SK-N-MC (cell line): ENCODE measurements around the gene TMEM63A.
"Not testable (repeated sequence)": the region's sequence is repeated elsewhere in the genome, so short reads cannot be mapped to it uniquely, and the experiment has no call there.

Experiments
- DNase-seq: peaks from one replicate; pipeline ENCODE4 v3.0.0-alpha.2; 2011; ENCODE audit warnings: low read depth, low spot score
- H3K27ac ChIP-seq: fragments of 200-600 bp; sonication (generic); 2 replicates; pipeline ENCODE4 v1.5.1; 2016; ENCODE audit warnings: mixed run types
- H3K36me3 ChIP-seq: fragments of 200-600 bp; sonication (generic); 2 replicates; pipeline ENCODE4 v1.6.1; 2017; ENCODE audit warnings: antibody characterized with exemption, low read length, mixed read lengths; ENCODE audit not compliant: insufficient read depth
- H3K4me3 ChIP-seq: fragments of 200-600 bp; sonication (generic); 2 replicates; pipeline ENCODE4 v1.5.1; 2016
- H3K9ac ChIP-seq: fragments of 200-600 bp; sonication (generic); 2 replicates; pipeline ENCODE4 v1.8.0; 2017; ENCODE audit warnings: mixed run types, mixed read lengths; ENCODE audit not compliant: insufficient read length
- H3K9me3 ChIP-seq: fragments of 200-600 bp; sonication (generic); 2 replicates; pipeline ENCODE4 v1.6.1; 2017; ENCODE audit warnings: low read depth, mild to moderate bottlenecking, antibody characterized with exemption, low read length, moderate library complexity, mixed read lengths
- EZH2 ChIP-seq: fragments of 200-600 bp; sonication (generic); IDR thresholded peaks from one replicate; pipeline ENCODE4 v1.6.1; 2017; ENCODE audit warnings: antibody characterized with exemption
- FOXP2 ChIP-seq: optimal IDR thresholded peaks from 2 replicates; pipeline ENCODE3; 2011; ENCODE audit warnings: mild to moderate bottlenecking, moderate library complexity; ENCODE audit not compliant: insufficient read depth; ENCODE audit errors: extremely low read length, control extremely low read depth
- POLR2AphosphoS5 ChIP-seq: IDR thresholded peaks from 2 replicates; pipeline ENCODE4 v1.6.1; 2012; ENCODE audit warnings: mild to moderate bottlenecking, low read depth, low read length, borderline replicate concordance

Gene TMEM63A

GRCh38 chr1:225889743-225890142 is 7.6 kb upstream of the TMEM63A start:
- Histone ChIP-seq H3K36me3 (no peaks in the 10 kb centered on the region), H3K9ac (no peak overlapping the region), H3K4me3 (no peak overlapping the region), H3K27ac (no peak overlapping the region), H3K9me3 (no peaks in the 10 kb centered on the region)
- TF ChIP-seq EZH2, result no peak
- no peak for TF ChIP-seq FOXP2
- no peak for TF ChIP-seq POLR2AphosphoS5
- DNase-seq, result no peak

GRCh38 chr1:225888898-225889601 is 6.9 kb upstream of the TMEM63A start, which contains the start of gene LEFTY1:
LEFTY1 (minus strand) TSS chr1:225889146; CDS start chr1:225889066, 80 bp downstream.
- H3K9ac ChIP-seq, result no peak within 1 kb of the TSS

GRCh38 chr1:225888289-225888897 is 6.2 kb upstream of the TMEM63A start:
- DNase-seq, result no peak
- H3K36me3 ChIP-seq, result no peaks in the 10 kb centered on the region
- no peak overlapping the region for H3K27ac ChIP-seq
- no peaks in the 10 kb centered on the region for H3K9me3 ChIP-seq
- no peak overlapping the region for H3K4me3 ChIP-seq
- no peak for TF ChIP-seq POLR2AphosphoS5
- no peak overlapping the region for H3K9ac ChIP-seq

More at GRCh38 chr1:225888898-225889601, 6.9 kb upstream of the TMEM63A start, which contains the start of gene LEFTY1:
- Histone ChIP-seq H3K4me3 (no peak within 1 kb of the TSS), H3K36me3 (no peaks in the 10 kb centered on the region), H3K27ac (no peak within 1 kb of the TSS), H3K9me3 (no peaks in the 10 kb centered on the region)
- no peak for DNase-seq
- no peak for TF ChIP-seq FOXP2
- no peak for TF ChIP-seq EZH2
- TF ChIP-seq POLR2AphosphoS5, result no peak

GRCh38 chr1:225887554-225888288 is 5.5 kb upstream of the TMEM63A start:
- H3K4me3 ChIP-seq, H3K27ac ChIP-seq, H3K36me3 ChIP-seq, H3K9me3 ChIP-seq, H3K9ac ChIP-seq, DNase-seq: not testable (repeated sequence)

- TF ChIP-seq POLR2AphosphoS5, result no peak
- TF ChIP-seq EZH2, result no peak
- no peak for TF ChIP-seq FOXP2
- Histone ChIP-seq H3K4me3 (no peak overlapping the region), H3K36me3 (no peaks in the 10 kb centered on the region), H3K9me3 (no peaks in the 10 kb centered on the region), H3K9ac (no peak overlapping the region), H3K27ac (no peak overlapping the region)
- DNase-seq, result no peak
These were observed 4.8 kb upstream of the TMEM63A start for GRCh38 chr1:225887030-225887314.

GRCh38 chr1:225886159-225887029 is 4.2 kb upstream of the TMEM63A start:
- Histone ChIP-seq H3K4me3 (no peak overlapping the region), H3K36me3 (no peaks in the 10 kb centered on the region), H3K27ac (no peak overlapping the region), H3K9ac (no peak overlapping the region), H3K9me3 (no peaks in the 10 kb centered on the region)
- no peak for DNase-seq
- TF ChIP-seq FOXP2 (no peak), EZH2 (no peak), POLR2AphosphoS5 (no peak)

GRCh38 chr1:225885336-225885735 is 3.2 kb upstream of the TMEM63A start:
- Histone ChIP-seq H3K27ac (no peak overlapping the region), H3K4me3 (no peak overlapping the region), H3K9ac (no peak overlapping the region), H3K36me3 (no peaks in the 10 kb centered on the region), H3K9me3 (no peaks in the 10 kb centered on the region)
- no peak for TF ChIP-seq POLR2AphosphoS5
- no peak for TF ChIP-seq EZH2
- no peak for TF ChIP-seq FOXP2
- no peak for DNase-seq

- no peak for DNase-seq
- Histone ChIP-seq H3K9me3 (no peaks in the 10 kb centered on the region), H3K9ac (no peak overlapping the region), H3K4me3 (no peak overlapping the region), H3K36me3 (no peaks in the 10 kb centered on the region), H3K27ac (no peak overlapping the region)
- no peak for TF ChIP-seq POLR2AphosphoS5
- no peak for TF ChIP-seq FOXP2
- no peak for TF ChIP-seq EZH2
These were observed 1.6 kb upstream of the TMEM63A start for GRCh38 chr1:225883616-225884265.
